HUES48 (cell line): ENCODE data around the gene FAAP20.

Source experiments
- H3K27ac ChIP-seq: one replicate; pipeline ENCODE4 v1.7.0; 2013; ENCODE audit warnings: low read depth, low read length, inconsistent platforms
- H3K27me3 ChIP-seq: 2 replicates; pipeline ENCODE4 v1.6.1; 2013; ENCODE audit warnings: mild to moderate bottlenecking, low read length; ENCODE audit not compliant: control insufficient read depth, insufficient read depth
- H3K36me3 ChIP-seq: 2 replicates; pipeline ENCODE4 v1.6.1; 2013; ENCODE audit warnings: low read length; ENCODE audit not compliant: control insufficient read depth, insufficient read depth
- H3K4me1 ChIP-seq: 2 replicates; pipeline ENCODE4 v1.6.1; 2013; ENCODE audit warnings: mild to moderate bottlenecking, low read length; ENCODE audit not compliant: control insufficient read depth, insufficient read depth
- H3K4me3 ChIP-seq: 2 replicates; pipeline ENCODE4 v1.5.1; 2013; ENCODE audit warnings: mild to moderate bottlenecking, low read depth, low read length
- H3K9ac ChIP-seq: 2 replicates; pipeline ENCODE4 v1.6.1; 2013; ENCODE audit warnings: mild to moderate bottlenecking, low read depth, low read length, moderate library complexity
- H3K9me3 ChIP-seq: 2 replicates; pipeline ENCODE4 v1.6.1; 2013; ENCODE audit warnings: low read length; ENCODE audit not compliant: control insufficient read depth, insufficient read depth

Gene FAAP20

GRCh38 chr1:2235300-2235998 is 40.9 kb upstream of the FAAP20 start:
- peaks cover 6% of the 10 kb centered on the region for H3K36me3 ChIP-seq
- no peak overlapping the region for H3K9ac ChIP-seq
- H3K4me1 ChIP-seq, result peaks cover 22% of the 10 kb centered on the region
- H3K4me3 ChIP-seq, result no peak overlapping the region
- no peak overlapping the region for H3K27ac ChIP-seq
- H3K27me3 ChIP-seq, result no peaks in the 10 kb centered on the region
- no peaks in the 10 kb centered on the region for H3K9me3 ChIP-seq

- Histone ChIP-seq H3K9ac (no peak overlapping the region), H3K4me3 (no peak overlapping the region), H3K9me3 (no peaks in the 10 kb centered on the region), H3K27ac (no peak overlapping the region), H3K4me1 (peaks cover 24% of the 10 kb centered on the region), H3K36me3 (peaks cover 5% of the 10 kb centered on the region; the same call in 1 of the 2 replicates), H3K27me3 (no peaks in the 10 kb centered on the region)
Observed at GRCh38 chr1:2234762-2235113, 40.2 kb upstream of the FAAP20 start.

- Histone ChIP-seq H3K9me3 (no peaks in the 10 kb centered on the region), H3K4me1 (peaks cover 24% of the 10 kb centered on the region), H3K4me3 (no peak overlapping the region), H3K27me3 (no peaks in the 10 kb centered on the region), H3K27ac (no peak overlapping the region), H3K9ac (no peak overlapping the region; the same call in 1 of the 2 replicates), H3K36me3 (peaks cover 5% of the 10 kb centered on the region; the same call in 1 of the 2 replicates)
Observed at GRCh38 chr1:2233997-2234761, 39.6 kb upstream of the FAAP20 start.

- no peak overlapping the region for H3K27ac ChIP-seq
- H3K4me1 ChIP-seq, result peaks cover 24% of the 10 kb centered on the region
- H3K4me3 ChIP-seq, result no peak overlapping the region
- no peaks in the 10 kb centered on the region for H3K27me3 ChIP-seq
- no peak overlapping the region for H3K9ac ChIP-seq
- peaks cover 5% of the 10 kb centered on the region; the same call in 1 of the 2 replicates for H3K36me3 ChIP-seq
- H3K9me3 ChIP-seq, result no peaks in the 10 kb centered on the region
Observed at GRCh38 chr1:2233468-2233867, 38.9 kb upstream of the FAAP20 start.

- Histone ChIP-seq H3K9me3 (no peaks in the 10 kb centered on the region), H3K27me3 (no peaks in the 10 kb centered on the region), H3K27ac (no peak overlapping the region), H3K4me1 (peaks cover 24% of the 10 kb centered on the region), H3K36me3 (peaks cover 5% of the 10 kb centered on the region; the same call in 1 of the 2 replicates), H3K4me3 (no peak overlapping the region), H3K9ac (no peak overlapping the region)
Observed at GRCh38 chr1:2232916-2233438, 38.4 kb upstream of the FAAP20 start.

GRCh38 chr1:2232255-2232915 is 37.8 kb upstream of the FAAP20 start:
- Histone ChIP-seq H3K36me3 (peaks cover 5% of the 10 kb centered on the region; the same call in 1 of the 2 replicates), H3K27ac (no peak overlapping the region), H3K9me3 (no peaks in the 10 kb centered on the region), H3K9ac (no peak overlapping the region), H3K27me3 (no peaks in the 10 kb centered on the region), H3K4me1 (peaks cover 24% of the 10 kb centered on the region), H3K4me3 (no peak overlapping the region)

- H3K36me3 ChIP-seq, result peaks cover 5% of the 10 kb centered on the region; the same call in 1 of the 2 replicates
- peak overlapping the region; percentile 81 for H3K4me3 ChIP-seq
- H3K4me1 ChIP-seq, result peaks cover 24% of the 10 kb centered on the region
- H3K9ac ChIP-seq, result no peak overlapping the region
- no peaks in the 10 kb centered on the region for H3K9me3 ChIP-seq
- H3K27ac ChIP-seq, result no peak overlapping the region
- H3K27me3 ChIP-seq, result no peaks in the 10 kb centered on the region
Observed at GRCh38 chr1:2231532-2232254, 37.1 kb upstream of the FAAP20 start.

GRCh38 chr1:2230781-2231531 is 36.4 kb upstream of the FAAP20 start:
- no peak overlapping the region for H3K27ac ChIP-seq
- peaks cover 5% of the 10 kb centered on the region; the same call in 1 of the 2 replicates for H3K36me3 ChIP-seq
- peak overlapping the region; percentile 81 for H3K4me3 ChIP-seq
- peaks cover 27% of the 10 kb centered on the region for H3K4me1 ChIP-seq
- no peaks in the 10 kb centered on the region for H3K27me3 ChIP-seq
- no peaks in the 10 kb centered on the region for H3K9me3 ChIP-seq
- no peak overlapping the region for H3K9ac ChIP-seq

GRCh38 chr1:2229911-2230731 is 35.5 kb upstream of the FAAP20 start:
- Histone ChIP-seq H3K27me3 (no peaks in the 10 kb centered on the region), H3K9me3 (no peaks in the 10 kb centered on the region), H3K9ac (peak overlapping the region; percentile 55), H3K27ac (peak overlapping the region; percentile 31), H3K4me1 (peaks cover 27% of the 10 kb centered on the region), H3K4me3 (peak overlapping the region; percentile 81), H3K36me3 (peaks cover 5% of the 10 kb centered on the region; the same call in 1 of the 2 replicates)
